ENCODE measurements around the gene LRRC59.
"Not testable (repeated sequence)": the region's sequence is repeated elsewhere in the genome, so short reads cannot be mapped to it uniquely, and the experiment has no call there.

LRRC59 gene

GRCh38 chr17:50397111-50397918 is at the start of gene LRRC59:
Gene LRRC59 (minus strand): TSS chr17:50397523. CDS start chr17:50397317, 206 bp downstream.
- DNase-seq (ENCODE audit: low spot score): peak; percentile 93

DNA sequence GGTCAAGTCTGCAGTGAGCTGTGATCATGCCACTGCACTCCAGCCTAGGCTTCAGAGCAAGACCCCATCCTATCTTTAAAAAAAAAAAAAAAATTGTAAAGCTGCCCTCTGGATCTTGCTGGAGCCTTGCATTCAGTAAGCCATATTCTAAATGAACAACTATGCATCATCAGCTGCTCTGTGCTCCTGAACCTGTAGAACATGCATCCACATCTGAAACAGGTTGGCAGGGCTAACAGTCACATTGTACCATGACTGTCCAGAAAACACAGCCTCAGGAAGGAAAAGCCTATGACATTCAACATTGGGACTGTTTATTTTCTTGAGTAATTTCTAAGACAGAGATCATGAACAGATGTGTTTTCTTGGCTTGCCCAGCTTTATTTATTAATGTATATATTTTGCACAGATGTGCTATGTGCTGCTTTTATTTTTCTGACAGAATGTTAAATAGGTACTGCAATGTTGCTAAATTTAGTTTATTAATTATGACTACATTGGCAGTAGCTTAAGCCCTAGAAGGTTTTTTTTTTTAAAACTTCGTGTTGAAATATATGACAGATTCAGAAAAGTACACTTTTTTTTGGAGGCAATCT is 48.5 kb upstream of the LRRC59 start:
- DNase-seq (ENCODE audit: low spot score): no peak

DNA sequence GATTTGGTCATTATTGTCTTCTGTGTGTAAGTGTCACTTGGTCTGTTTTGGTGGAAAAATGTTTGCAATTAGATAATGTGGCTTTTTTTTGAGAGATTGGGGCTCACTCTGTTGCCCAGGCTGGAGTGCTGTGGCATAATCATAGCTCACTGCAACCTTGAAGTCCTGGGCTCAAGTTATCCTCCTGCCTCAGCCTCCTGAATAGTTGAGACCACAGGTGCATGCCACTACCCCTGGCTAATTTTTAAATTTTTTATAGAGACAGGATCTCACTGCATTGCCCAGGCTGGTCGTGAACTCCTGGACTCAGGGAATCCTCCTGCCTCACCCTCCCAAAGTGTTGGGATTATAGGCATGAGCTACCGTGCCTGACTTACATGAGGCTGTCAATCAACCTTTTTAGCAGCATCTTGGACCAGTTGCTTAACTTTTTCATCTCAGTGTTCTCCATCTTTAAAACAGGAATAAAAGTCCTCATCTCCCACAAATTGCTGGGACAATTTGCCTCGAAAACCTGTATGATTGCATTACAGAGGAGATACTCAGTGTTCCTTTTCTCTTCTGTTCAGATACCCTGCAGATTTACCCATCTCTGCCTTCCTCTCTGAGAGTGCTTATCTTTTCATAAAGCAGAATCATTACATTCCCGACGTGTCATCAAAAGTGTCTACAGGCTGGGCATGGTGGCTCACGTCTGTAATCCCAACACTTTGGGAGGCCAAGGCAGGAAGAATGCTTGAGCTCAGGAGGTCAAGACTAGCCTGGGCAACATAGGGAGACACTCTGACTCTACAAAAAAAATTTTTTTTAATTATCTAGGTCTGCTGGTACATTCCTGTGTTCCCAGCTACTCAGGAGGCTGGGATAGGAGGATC is 47.8 kb upstream of the LRRC59 start:
- DNase-seq (ENCODE audit: low spot score): no peak

DNA sequence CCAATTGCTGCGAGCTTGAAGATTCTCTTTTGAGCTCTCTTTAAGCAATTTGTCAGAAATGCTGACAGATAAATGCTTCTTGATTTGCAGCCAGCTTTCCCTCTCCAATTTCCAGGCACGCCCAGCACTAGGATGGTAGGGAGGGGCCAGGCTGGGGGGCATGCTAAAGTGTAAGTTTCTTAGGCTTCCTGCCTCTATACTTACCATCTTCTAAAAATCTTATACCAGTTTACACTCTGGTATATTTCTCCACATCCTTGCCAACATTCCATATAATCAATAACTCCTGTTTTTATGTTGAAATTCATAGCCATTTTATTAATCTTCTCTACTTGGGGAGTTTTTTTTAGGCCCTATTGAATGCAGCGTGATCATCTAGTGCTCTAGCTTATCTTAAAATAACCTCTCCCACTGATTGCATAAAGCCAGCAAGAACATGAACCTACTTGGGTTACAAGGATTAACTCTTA is 46.2 kb upstream of the LRRC59 start:
- DNase-seq (ENCODE audit: low spot score): no peak

DNA sequence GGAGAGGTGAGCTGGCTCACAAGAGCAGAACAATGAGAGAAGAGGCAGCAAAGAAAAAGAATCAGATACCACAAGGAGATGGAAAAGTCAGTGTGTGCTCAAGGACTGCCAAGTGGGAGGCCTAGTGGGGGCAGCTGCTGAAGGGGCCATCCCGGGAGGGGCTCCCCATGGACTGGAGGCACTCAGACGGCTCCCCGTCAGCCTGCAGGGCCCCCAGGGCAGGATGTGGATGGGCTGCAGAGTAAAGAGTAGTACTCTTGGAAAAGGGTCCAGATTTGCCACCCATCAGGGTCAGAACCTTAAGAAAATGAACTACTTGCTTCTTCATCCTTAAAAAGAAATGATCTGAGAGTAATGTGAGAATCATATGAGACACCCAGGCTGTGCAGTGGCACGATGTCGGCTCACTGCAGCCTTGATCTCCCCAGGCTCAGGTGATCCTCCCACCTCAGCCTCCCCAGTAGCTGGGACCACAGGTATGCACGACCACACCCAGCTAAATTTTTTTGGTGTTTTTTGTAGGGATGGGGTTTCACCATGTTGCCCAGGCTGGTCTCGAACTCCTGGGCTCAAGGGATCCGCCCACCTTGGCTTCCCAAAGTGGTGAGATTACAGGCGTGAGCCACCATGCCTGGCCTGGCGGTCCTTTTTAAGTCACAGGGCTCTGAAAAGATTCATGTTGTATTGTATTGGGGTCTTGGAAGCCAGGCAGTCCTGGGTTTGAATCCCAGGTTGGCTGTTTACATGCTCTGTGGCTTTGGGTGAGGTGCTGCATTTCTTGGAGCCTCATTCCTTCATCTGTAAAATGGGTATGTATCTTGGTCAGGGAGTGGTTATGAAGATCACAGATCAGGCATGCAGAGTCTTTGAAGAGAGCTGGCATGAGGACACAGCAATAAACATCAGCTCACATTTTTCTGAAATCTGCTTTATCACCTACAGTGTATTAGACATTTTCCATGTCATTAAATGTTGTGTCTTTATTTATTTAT is 43.8 kb upstream of the LRRC59 start:
- DNase-seq (ENCODE audit: low spot score): no peak

GRCh38 chr17:50440172-50440837 is 43.0 kb upstream of the LRRC59 start:
- no peak for DNase-seq (ENCODE audit: low spot score)

GRCh38 chr17:50439008-50439407 is 41.7 kb upstream of the LRRC59 start:
- DNase-seq (ENCODE audit: low spot score): no peak

- DNase-seq (ENCODE audit: low spot score): no peak
These were observed 40.1 kb upstream of the LRRC59 start for GRCh38 chr17:50437409-50437808.

- no peak for DNase-seq (ENCODE audit: low spot score)
These were observed 34.9 kb upstream of the LRRC59 start for GRCh38 chr17:50432125-50432762.

GRCh38 chr17:50430821-50431618 is 33.7 kb upstream of the LRRC59 start:
- no peak for DNase-seq (ENCODE audit: low spot score)

- DNase-seq (ENCODE audit: low spot score): no peak
These were observed 32.5 kb upstream of the LRRC59 start for GRCh38 chr17:50429793-50430192.

GRCh38 chr17:50428831-50429424 is 31.6 kb upstream of the LRRC59 start:
- no peak for DNase-seq (ENCODE audit: low spot score)

DNA sequence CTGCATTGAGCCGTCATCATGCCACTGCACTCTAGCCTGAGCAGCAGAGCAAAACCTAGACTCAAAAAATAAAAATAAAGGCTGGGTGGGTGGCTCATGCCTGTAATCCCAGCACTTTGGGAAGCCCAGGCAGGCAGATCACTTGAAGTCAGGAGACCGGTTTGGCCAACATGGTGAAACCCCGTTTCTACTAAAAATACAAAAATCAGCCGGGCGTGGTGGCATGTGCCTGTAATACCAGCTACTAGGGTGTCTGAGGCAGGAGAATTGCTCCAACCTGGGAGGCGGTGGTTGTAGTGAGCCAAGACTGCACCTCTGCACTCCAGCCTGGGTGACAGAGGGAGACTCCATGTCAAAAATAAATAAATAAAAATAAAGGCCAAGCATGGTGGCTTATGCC is 30.8 kb upstream of the LRRC59 start:
- not testable (repeated sequence) for DNase-seq (ENCODE audit: low spot score)

GRCh38 chr17:50426814-50427787 is 29.8 kb upstream of the LRRC59 start:
- DNase-seq (ENCODE audit: low spot score): peak; percentile 62

GRCh38 chr17:50426472-50426782 is 29.1 kb upstream of the LRRC59 start:
- DNase-seq (ENCODE audit: low spot score): no peak

DNA sequence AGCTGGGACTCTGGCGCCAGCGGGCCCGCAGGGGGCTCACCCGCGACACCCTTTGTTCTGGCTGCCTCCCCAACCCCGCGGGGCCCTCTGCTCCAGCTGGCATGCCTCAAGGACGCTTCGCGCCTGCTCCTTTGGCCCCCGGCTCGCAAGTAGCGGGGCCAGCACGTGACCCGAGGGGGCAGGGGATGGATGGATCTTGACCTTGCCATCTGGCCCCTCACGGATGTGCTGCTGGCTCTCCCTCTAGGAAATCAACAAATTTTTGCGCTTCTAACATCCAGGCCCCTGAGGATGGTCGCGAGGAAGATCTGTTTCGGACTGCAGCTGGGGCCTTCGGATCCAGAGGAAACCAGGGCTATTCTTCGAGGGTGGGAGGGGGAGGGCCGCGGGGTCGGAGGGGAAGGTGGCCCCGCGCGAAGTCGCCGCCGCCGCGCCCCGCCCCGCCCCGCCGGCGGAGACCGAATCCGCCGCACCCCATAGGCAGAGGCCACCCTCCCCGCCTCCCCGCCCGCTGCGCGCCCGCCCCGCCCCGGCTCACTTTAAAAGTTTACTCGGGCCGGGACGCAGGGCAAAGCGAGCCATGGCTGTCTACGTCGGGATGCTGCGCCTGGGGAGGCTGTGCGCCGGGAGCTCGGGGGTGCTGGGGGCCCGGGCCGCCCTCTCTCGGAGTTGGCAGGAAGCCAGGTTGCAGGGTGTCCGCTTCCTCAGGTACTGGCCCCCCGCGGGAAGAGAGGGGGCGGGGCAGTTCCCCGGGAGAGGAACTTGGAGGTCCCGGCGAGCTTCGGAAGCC is 28.6 kb upstream of the LRRC59 start, which contains the start of gene ACSF2:
ACSF2 (plus strand) TSS at position 537 of the 790 bp plus-strand sequence; CDS start at position 581, 44 bp downstream.
- DNase-seq (ENCODE audit: low spot score): peak; percentile 91
